GM12874 (cell line): ENCODE results near the gene HSD17B4.

Source experiments
- TF ChIP-seq, protein P1 (sequence below): IDR thresholded peaks from 2 replicates; pipeline ENCODE4 v1.5.1; 2011; ENCODE audit warnings: low read depth, mild to moderate bottlenecking, control low read depth, low read length, moderate library complexity; ENCODE audit not compliant: insufficient read depth

HSD17B4 gene

DNA sequence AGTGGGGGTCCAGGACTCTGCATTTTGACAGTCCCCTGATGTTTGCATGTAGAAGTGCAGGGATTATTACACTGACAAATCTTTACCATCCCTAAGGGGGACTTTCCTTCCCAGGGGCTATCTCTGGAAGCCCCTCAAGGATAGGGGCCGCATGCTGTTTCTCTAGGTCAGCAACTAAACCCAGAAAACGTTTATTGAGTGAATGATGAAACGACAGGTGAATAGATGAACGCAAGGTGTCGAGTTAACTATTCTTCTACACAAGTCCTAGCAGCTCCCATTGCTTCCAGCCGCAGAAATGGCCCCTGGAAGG, 281 bp upstream of the HSD17B4 start:
- TF ChIP-seq, protein P1, sequence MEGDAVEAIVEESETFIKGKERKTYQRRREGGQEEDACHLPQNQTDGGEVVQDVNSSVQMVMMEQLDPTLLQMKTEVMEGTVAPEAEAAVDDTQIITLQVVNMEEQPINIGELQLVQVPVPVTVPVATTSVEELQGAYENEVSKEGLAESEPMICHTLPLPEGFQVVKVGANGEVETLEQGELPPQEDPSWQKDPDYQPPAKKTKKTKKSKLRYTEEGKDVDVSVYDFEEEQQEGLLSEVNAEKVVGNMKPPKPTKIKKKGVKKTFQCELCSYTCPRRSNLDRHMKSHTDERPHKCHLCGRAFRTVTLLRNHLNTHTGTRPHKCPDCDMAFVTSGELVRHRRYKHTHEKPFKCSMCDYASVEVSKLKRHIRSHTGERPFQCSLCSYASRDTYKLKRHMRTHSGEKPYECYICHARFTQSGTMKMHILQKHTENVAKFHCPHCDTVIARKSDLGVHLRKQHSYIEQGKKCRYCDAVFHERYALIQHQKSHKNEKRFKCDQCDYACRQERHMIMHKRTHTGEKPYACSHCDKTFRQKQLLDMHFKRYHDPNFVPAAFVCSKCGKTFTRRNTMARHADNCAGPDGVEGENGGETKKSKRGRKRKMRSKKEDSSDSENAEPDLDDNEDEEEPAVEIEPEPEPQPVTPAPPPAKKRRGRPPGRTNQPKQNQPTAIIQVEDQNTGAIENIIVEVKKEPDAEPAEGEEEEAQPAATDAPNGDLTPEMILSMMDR = no peak

DNA sequence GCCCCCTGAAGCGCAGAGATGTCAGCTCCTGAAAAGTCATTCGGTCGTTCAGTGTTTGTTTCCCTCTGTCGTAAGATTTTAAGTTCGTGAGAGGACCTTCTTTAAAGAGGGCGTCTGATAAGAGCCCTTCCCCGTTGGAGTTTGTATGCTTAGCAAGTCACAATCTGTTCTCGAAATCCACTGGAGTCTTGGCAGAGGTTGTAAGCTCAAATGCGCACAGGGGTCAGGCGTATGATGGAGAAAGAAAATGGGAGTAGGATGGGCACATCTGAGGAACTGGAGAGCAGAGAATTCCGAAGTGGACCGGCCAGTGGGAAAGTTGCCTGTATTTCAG, 710 bp downstream of the HSD17B4 start:
- TF ChIP-seq, protein P1 = no peak

DNA sequence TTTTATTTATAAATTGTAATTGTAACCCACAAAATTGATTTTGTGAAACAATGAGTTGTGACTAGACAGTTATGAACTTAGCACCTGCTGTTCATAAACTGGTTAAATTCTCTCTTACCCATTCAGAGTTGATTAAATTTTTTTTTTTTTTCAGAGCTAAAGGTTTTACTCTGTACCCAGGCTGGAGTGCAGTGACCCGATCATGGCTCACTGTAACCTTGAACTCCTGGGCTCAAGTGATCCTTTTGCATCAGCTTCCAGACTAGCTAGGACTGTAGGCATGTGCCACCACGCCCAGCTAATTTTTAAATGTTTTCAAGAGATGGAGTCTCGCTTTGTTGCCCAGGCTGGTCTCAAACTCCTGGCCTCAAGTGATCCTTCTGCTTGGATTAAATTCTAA, 1.9 kb downstream of the HSD17B4 start:
- TF ChIP-seq, protein P1 = no peak

DNA sequence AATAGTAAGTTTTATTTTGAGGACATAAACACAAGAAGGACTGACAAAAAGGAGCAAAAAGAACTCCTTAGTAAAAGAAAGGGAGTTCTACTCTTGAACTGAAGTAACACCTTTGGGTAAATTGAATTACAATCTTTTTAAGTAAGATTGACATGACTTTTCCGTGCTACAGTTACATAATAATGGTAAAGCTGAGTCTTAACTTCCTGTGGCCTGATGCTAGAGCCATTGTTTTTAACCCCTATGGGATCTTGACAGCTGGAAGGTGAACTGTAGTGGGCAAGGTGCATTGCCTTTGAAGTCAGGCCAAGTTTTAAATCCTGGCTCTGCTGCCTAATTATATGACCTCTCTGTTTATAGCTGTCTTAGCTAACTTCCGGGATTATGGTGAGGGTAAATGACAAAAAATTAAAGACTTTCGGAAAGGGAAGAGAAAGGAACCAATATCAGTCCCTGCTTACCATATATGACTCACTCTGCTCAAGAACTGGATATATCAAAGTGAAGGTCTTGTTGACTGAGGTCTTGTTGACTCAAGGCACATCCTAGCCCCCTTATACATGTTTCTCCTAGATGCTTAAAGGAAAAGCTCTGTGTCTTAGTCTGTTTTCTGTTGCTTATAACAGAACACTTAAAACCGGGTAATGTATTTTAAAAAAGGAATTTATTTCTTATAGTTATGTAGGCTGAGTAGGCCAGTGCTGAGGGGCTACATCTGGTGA, 6.8 kb downstream of the HSD17B4 start:
- TF ChIP-seq, protein P1 = no peak

DNA sequence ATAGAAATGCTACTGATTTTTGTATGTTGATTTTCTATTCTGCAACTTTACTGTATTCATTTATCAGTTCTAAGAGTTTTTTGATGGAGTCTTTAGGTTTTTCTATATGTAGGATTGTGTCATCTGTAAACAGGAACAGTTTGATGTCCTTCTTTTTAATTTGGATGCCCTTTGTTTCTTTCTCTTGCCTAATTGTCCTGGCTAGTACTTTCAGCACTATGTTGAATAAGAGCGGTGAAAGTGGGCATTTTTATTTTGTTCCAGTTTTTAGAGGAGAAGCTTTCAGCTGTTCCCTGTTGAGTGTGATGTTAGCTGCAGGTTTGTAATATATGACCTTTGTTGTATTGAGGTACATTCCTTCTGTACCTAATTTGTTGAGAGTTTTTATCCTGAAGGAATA, 13.3 kb downstream of the HSD17B4 start:
- TF ChIP-seq, protein P1 = no peak

DNA sequence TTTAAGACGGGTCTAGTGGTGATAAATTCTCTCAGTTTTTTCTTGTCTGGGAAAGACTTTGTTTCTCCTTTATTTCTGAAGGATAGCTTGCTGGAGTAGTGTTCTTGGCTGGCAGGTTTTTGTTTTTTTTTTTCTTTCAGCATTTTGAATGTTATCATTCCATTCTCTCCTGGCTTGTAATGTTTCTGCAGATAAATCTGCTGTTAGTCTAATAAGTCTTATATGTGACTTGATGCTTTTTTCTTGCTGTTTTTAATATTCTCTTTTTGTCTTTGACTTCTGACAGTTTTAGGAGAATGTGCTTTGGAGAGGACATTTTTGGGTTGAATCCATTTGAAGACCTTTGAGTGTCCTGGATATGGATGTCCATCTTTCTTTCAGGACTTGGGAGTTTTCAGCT, 16.0 kb downstream of the HSD17B4 start:
- TF ChIP-seq, protein P1 = no peak

DNA sequence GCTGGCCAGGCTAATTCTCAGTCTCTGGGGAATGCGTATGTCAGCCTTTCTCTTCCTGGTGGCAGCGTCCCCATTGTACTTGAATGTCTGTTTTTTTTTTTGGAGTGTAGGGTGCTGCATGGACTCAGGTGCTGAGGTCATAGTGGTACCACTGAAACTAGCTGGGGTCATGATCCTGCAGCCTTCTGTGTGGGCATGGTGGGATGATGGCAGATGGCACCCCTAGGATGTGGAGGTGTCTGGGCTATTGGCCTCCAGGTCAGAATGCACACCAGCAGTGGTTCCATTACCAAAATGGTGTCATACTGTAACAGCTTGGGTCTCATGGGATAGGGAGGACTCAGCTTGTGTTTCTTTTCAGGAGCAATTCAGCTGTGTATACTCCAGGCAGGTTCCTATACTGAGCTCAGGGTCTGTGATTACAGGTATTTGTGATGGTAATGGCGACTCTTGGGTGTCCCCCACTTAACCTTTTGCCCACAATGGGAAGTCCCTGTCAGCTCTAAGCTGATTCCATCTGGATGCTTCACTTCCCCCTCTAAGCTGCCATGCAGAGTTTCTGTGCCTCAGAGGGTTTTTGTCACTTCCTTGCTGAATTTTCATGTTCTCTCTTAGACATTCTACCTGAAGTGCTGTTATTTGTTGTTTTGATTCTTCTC, 17.9 kb downstream of the HSD17B4 start:
- TF ChIP-seq, protein P1 = no peak
